Activated naive CD8-positive, alpha-beta T cell treated with anti-CD3 and anti-CD28 coated beads, Interleukin-2, amount 50 U/mL, for 16 hours (primary cell): ENCODE data around the gene GRID2.

Experiments
- DNase-seq: peaks from one replicate; pipeline ENCODE4 v3.0.0-alpha.2; 2020; ENCODE audit warnings: low read depth, low spot score

GRID2 gene

GRCh38 chr4:93502991-93503390, 1199.2 kb downstream of the GRID2 start:
- DNase-seq, result no peak

- no peak for DNase-seq
Observed at GRCh38 chr4:93513851-93514250, 1210.1 kb downstream of the GRID2 start.

GRCh38 chr4:93515208-93515607, 1211.4 kb downstream of the GRID2 start:
- DNase-seq, result no peak

- no peak for DNase-seq
Observed at GRCh38 chr4:93529692-93530372, 1226.1 kb downstream of the GRID2 start.

GRCh38 chr4:93532234-93532633, 1228.5 kb downstream of the GRID2 start:
- no peak for DNase-seq

- DNase-seq, result no peak
Observed at GRCh38 chr4:93540562-93540961, 1236.8 kb downstream of the GRID2 start.

- no peak for DNase-seq
Observed at GRCh38 chr4:93561842-93562241, 1258.1 kb downstream of the GRID2 start.

GRCh38 chr4:93568758-93569157, 1265.0 kb downstream of the GRID2 start:
- DNase-seq, result no peak

- no peak for DNase-seq
Observed at GRCh38 chr4:93573285-93573684, 1269.5 kb downstream of the GRID2 start.

GRCh38 chr4:93578942-93579341, 1275.2 kb downstream of the GRID2 start:
- DNase-seq, result no peak

GRCh38 chr4:93605163-93605562, 1301.4 kb downstream of the GRID2 start:
- no peak for DNase-seq

- DNase-seq, result no peak
Observed at GRCh38 chr4:93617606-93618005, 1313.8 kb downstream of the GRID2 start.

GRCh38 chr4:93633721-93634120, 1330.0 kb downstream of the GRID2 start:
- DNase-seq, result no peak

GRCh38 chr4:93635943-93636342, 1332.2 kb downstream of the GRID2 start:
- DNase-seq, result no peak

- DNase-seq, result no peak
Observed at GRCh38 chr4:93645120-93645519, 1341.4 kb downstream of the GRID2 start.

GRCh38 chr4:93646233-93646930, 1342.6 kb downstream of the GRID2 start:
- no peak for DNase-seq

GRCh38 chr4:93648258-93648657, 1344.5 kb downstream of the GRID2 start:
- no peak for DNase-seq

GRCh38 chr4:93649828-93650227, 1346.1 kb downstream of the GRID2 start:
- no peak for DNase-seq

GRCh38 chr4:93654211-93654610, 1350.4 kb downstream of the GRID2 start:
- no peak for DNase-seq

GRCh38 chr4:93657527-93657926, 1353.8 kb downstream of the GRID2 start:
- DNase-seq, result no peak

- DNase-seq, result no peak
Observed at GRCh38 chr4:93658443-93658842, 1354.7 kb downstream of the GRID2 start.

- DNase-seq, result no peak
Observed at GRCh38 chr4:93659629-93660028, 1355.9 kb downstream of the GRID2 start.

GRCh38 chr4:93660036-93660435, 1356.3 kb downstream of the GRID2 start:
- no peak for DNase-seq
